Tongue (tissue), 2 donors: Measurements from ENCODE around the gene FNDC3A. TPM values are rescaled to one million over a fixed set of nuclear protein-coding genes. Genes with fewer than 3 reads are reported as not detected.
"Not testable (repeated sequence)": the region's sequence is repeated elsewhere in the genome, so short reads cannot be mapped to it uniquely, and the experiment has no call there.

Experiments used
- DNase-seq: peaks from one replicate; pipeline ENCODE4 v3.0.0-alpha.2; 2015
- total RNA-seq: library from RNA; depleted of rRNA; stranded (reverse); fragments of >200 nt; gene quantifications from one replicate; pipeline ENCODE4 v1.2.3, GENCODE V29; 2014

FNDC3A gene
- total RNA-seq, 1 donor from 2014 or later = 64.2 TPM

- no peak for DNase-seq
Measured at GRCh38 chr13:49042476-49042875, 66.8 kb downstream of the FNDC3A start.

GRCh38 chr13:49044008-49044407 is 68.3 kb downstream of the FNDC3A start:
- DNase-seq = no peak

GRCh38 chr13:49044836-49045235 is 69.1 kb downstream of the FNDC3A start:
- DNase-seq = no peak

- no peak for DNase-seq
Measured at GRCh38 chr13:49046002-49046401, 70.3 kb downstream of the FNDC3A start.

- no peak for DNase-seq
Measured at GRCh38 chr13:49046519-49046918, 70.8 kb downstream of the FNDC3A start.

- DNase-seq = no peak
Measured at GRCh38 chr13:49052813-49053212, 77.1 kb downstream of the FNDC3A start.

- DNase-seq = no peak
Measured at GRCh38 chr13:49053215-49053614, 77.5 kb downstream of the FNDC3A start.

GRCh38 chr13:49053906-49054305 is 78.2 kb downstream of the FNDC3A start:
- DNase-seq = no peak

- no peak for DNase-seq
Measured at GRCh38 chr13:49055021-49055420, 79.3 kb downstream of the FNDC3A start.

GRCh38 chr13:49057176-49057575 is 81.5 kb downstream of the FNDC3A start:
- DNase-seq = no peak

GRCh38 chr13:49058761-49059160 is 83.0 kb downstream of the FNDC3A start:
- DNase-seq = no peak

- no peak for DNase-seq
Measured at GRCh38 chr13:49060678-49061387, 85.1 kb downstream of the FNDC3A start.

- not testable (repeated sequence) for DNase-seq
Measured at GRCh38 chr13:49061388-49061752, 85.7 kb downstream of the FNDC3A start.

- DNase-seq = no peak
Measured at GRCh38 chr13:49062297-49062896, 86.7 kb downstream of the FNDC3A start.

- DNase-seq = no peak
Measured at GRCh38 chr13:49063011-49063410, 87.3 kb downstream of the FNDC3A start.

GRCh38 chr13:49063497-49063896 is 87.8 kb downstream of the FNDC3A start:
- no peak for DNase-seq

- DNase-seq = no peak
Measured at GRCh38 chr13:49064476-49064875, 88.8 kb downstream of the FNDC3A start.

GRCh38 chr13:49066856-49067255 is 91.1 kb downstream of the FNDC3A start:
- no peak for DNase-seq

GRCh38 chr13:49068498-49068897 is 92.8 kb downstream of the FNDC3A start:
- not testable (repeated sequence) for DNase-seq

- not testable (repeated sequence) for DNase-seq
Measured at GRCh38 chr13:49070021-49070420, 94.3 kb downstream of the FNDC3A start.

GRCh38 chr13:49071341-49071937 is 95.7 kb downstream of the FNDC3A start:
- DNase-seq = no peak

GRCh38 chr13:49082653-49083536 is 107.2 kb downstream of the FNDC3A start:
- DNase-seq = no peak

GRCh38 chr13:49084961-49085360 is 109.2 kb downstream of the FNDC3A start:
- no peak for DNase-seq
